Measurements from ENCODE around the gene CFAP57. TPM values are rescaled to one million over a fixed set of nuclear protein-coding genes. Genes with fewer than 3 reads are reported as not detected.

The CFAP57 gene
- total and polyA plus RNA-seq, 2 of the 8 experiments (the other 6 are each of a cell fraction or from before 2014, with no cell fraction given), result 0.20 to 0.80 TPM

DNA sequence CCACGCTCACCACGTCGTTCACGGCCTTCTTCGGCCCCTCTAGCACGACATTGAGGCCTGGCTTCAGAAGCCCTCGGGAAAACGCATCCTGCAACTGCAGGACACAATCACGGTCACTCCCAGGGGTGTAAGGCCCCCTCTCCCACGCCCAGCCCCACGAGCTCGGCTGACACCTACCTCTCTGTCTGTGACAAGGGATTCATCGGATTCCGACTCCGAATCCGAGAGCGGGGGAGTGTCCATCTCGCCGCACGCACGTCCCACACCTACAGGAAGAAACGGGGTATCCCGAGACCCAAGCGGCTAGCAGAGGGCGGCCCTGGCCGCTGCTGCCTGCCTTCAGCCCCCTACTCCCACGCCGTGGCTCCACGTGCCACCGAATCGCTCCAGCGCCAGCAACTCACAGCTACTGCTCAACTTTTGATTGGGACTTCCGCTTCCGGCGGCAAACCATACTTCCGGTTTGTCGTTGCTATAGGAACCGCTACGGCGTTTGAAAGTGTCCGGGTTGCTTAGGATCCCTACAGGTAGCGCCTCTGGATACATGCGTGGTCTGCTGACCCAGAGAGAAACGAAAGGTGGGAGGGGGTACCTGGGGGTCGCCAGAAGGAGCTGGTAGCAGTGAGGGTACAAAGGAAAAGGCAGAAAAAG is at the start of gene CFAP57, which contains the start of gene EBNA1BP2 (continued):
- TF ChIP-seq SAP30 (IDR thresholded peaks at IDR 0.05; ENCODE audit: insufficient read depth, insufficient replicate concordance, low read length), result peak; percentile 91
- TF ChIP-seq ZNF274 (IDR thresholded peaks at IDR 0.05; ENCODE audit: borderline replicate concordance, extremely low read depth, low read length), result no peak
- no peak for TF ChIP-seq CEBPB (IDR thresholded peaks at IDR 0.05; ENCODE audit: low read depth, low read length)
- TF ChIP-seq RFX5 (IDR thresholded peaks at IDR 0.05; ENCODE audit: borderline replicate concordance, low read depth, low read length), result no peak
- no peak for TF ChIP-seq RNF2 (IDR thresholded peaks at IDR 0.05; ENCODE audit: borderline replicate concordance, low read depth, low read length, missing control alignments, poor library complexity, severe bottlenecking)
- no peak for TF ChIP-seq SP4 (IDR thresholded peaks at IDR 0.05; ENCODE audit: low read length)
- TF ChIP-seq RXRA (IDR thresholded peaks at IDR 0.05; ENCODE audit: insufficient read depth, low read depth, low read length), result no peak
- TF ChIP-seq TAF1 (IDR thresholded peaks at IDR 0.05; ENCODE audit: low read depth, low read length), result peak; percentile 56
- TF ChIP-seq EGR1 (IDR thresholded peaks at IDR 0.05; ENCODE audit: borderline replicate concordance, low read depth, low read length), result peak; percentile 83
- no peak for TF ChIP-seq CREB1 (IDR thresholded peaks at IDR 0.05)
- TF ChIP-seq KDM4A (IDR thresholded peaks at IDR 0.05; ENCODE audit: low read depth, low read length, severe bottlenecking), result peak; percentile 82
- TF ChIP-seq MAX (IDR thresholded peaks at IDR 0.05), result peak; percentile 97
- no peak for TF ChIP-seq RAD21 (IDR thresholded peaks at IDR 0.05 in 1 of 2, conservative IDR thresholded peaks at IDR 0.05 in 1 of 2; ENCODE audit: low read depth in 2 of 2, low read length in 2 of 2)
- no peak for TF ChIP-seq ATF3 (IDR thresholded peaks at IDR 0.05; ENCODE audit: insufficient read depth, low read depth, low read length)
- peak; percentile 69; the same call in 1 of the 2 replicates for TF ChIP-seq KDM5A (IDR thresholded peaks at IDR 0.05; ENCODE audit: low read length)
- no peak for TF ChIP-seq CBX8 (IDR thresholded peaks at IDR 0.05; ENCODE audit: borderline replicate concordance, low read depth, low read length)
- no peak for TF ChIP-seq POU5F1 (IDR thresholded peaks at IDR 0.05; ENCODE audit: low read depth, low read length)
- no peak for TF ChIP-seq KDM1A (IDR thresholded peaks at IDR 0.05; ENCODE audit: borderline replicate concordance, low read length)
- no peak for TF ChIP-seq GTF2F1 (IDR thresholded peaks at IDR 0.05; ENCODE audit: borderline replicate concordance, low read depth, low read length)
- no peak for TF ChIP-seq FOSL1 (IDR thresholded peaks at IDR 0.05; ENCODE audit: insufficient read depth, low read depth, low read length)
- no peak for TF ChIP-seq EP300 (IDR thresholded peaks at IDR 0.05; ENCODE audit: borderline replicate concordance in 1 of 2, low read depth in 2 of 2, low read length in 2 of 2)
- TF ChIP-seq SIN3A (conservative IDR thresholded peaks at IDR 0.05 in 1 of 2, IDR thresholded peaks at IDR 0.05 in 1 of 2; ENCODE audit: low read depth in 1 of 2, low read length in 2 of 2), result peak; percentile 86 to 98; a peak in 3 of 4 replicates
- TF ChIP-seq TCF12 (IDR thresholded peaks at IDR 0.05; ENCODE audit: low read depth, low read length), result no peak

Measured in H1 (cell line).